Endothelial cell of umbilical vein (primary cell): ENCODE measurements around the gene ABCD3.

Experiments
- CTCF ChIP-seq, 2 donors: IDR thresholded peaks; 1 replicate in 1 of 2; 2 replicates in 1 of 2; pipeline ENCODE4 v1.5.1; 2011; ENCODE audit warnings: low read length in 2 of 2, mild to moderate bottlenecking in 2 of 2, moderate library complexity in 2 of 2, control low read depth in 1 of 2, inconsistent platforms in 1 of 2, low read depth in 1 of 2; ENCODE audit not compliant: insufficient read depth in 1 of 2; ENCODE audit errors: extremely low read depth in 1 of 2
- EZH2 ChIP-seq: IDR thresholded peaks from 2 replicates; pipeline ENCODE4 v1.6.1; 2012; ENCODE audit warnings: borderline replicate concordance, low read depth, mild to moderate bottlenecking, moderate library complexity, low read length, inconsistent platforms; ENCODE audit not compliant: severe bottlenecking
- FOS ChIP-seq: IDR thresholded peaks from 2 replicates; pipeline ENCODE4 v1.6.1; 2011; ENCODE audit warnings: mild to moderate bottlenecking, low read length, moderate library complexity, borderline replicate concordance; ENCODE audit not compliant: insufficient read depth
- MAX ChIP-seq: IDR thresholded peaks from 2 replicates; pipeline ENCODE4 v1.6.1; 2011; ENCODE audit not compliant: insufficient read depth, insufficient read length
- POLR2A ChIP-seq: IDR thresholded peaks from 2 replicates; pipeline ENCODE4 v1.6.1; 2012; ENCODE audit warnings: low read depth, mild to moderate bottlenecking, control low read depth, low read length
- POLR2AphosphoS5 ChIP-seq: IDR thresholded peaks from 2 replicates; pipeline ENCODE4 v1.6.1; 2012; ENCODE audit warnings: low read depth, mild to moderate bottlenecking, control low read depth, low read length, moderate library complexity; ENCODE audit not compliant: insufficient read depth

GRCh38 chr1:94417728-94417977, 536 bp upstream of the ABCD3 start:
- TF ChIP-seq POLR2A (no peak), EZH2 (no peak), FOS (no peak), CTCF (IDR thresholded peaks at IDR 0.05; ENCODE audit: extremely low read depth in 1 of 2, insufficient read depth in 1 of 2, low read depth in 1 of 2, low read length in 2 of 2) (no peak), POLR2AphosphoS5 (no peak), MAX (no peak)
